HepG2 (cell line): ENCODE data around the gene MED13L.

Experiments used
- AKNA ChIP-seq: sonication (generic); formaldehyde crosslinking; IDR thresholded peaks from 2 replicates; pipeline ENCODE4 v1.4.0; 2020; ENCODE audit warnings: missing genetic modification reagents, borderline replicate concordance
- CBX5 ChIP-seq: sonication (generic); formaldehyde crosslinking; IDR thresholded peaks from 2 replicates; pipeline ENCODE4 v1.4.0; 2020; ENCODE audit warnings: missing genetic modification reagents, borderline replicate concordance
- CTCF ChIP-seq: sonication (generic); formaldehyde crosslinking; IDR thresholded peaks from 2 replicates; pipeline ENCODE4 v1.5.0; 2020; ENCODE audit warnings: mild to moderate bottlenecking, missing genetic modification reagents, moderate library complexity
- EED ChIP-seq: sonication (generic); formaldehyde crosslinking; IDR thresholded peaks from 2 replicates; pipeline ENCODE4 v1.5.0; 2020; ENCODE audit warnings: mild to moderate bottlenecking, missing genetic modification reagents
- HNRNPUL1 ChIP-seq: fragments of 200-400 bp; formaldehyde crosslinking; IDR thresholded peaks from 2 replicates; pipeline ENCODE4 v1.6.1; 2017; ENCODE audit warnings: low read depth, mild to moderate bottlenecking, low read length, moderate library complexity
- PAXIP1 ChIP-seq: sonication (generic); formaldehyde crosslinking; conservative IDR thresholded peaks from 2 replicates; pipeline ENCODE4 v1.4.0; 2020; ENCODE audit warnings: mild to moderate bottlenecking, missing genetic modification reagents, moderate library complexity
- USF2 ChIP-seq, 2 experiments: sonication (generic) in 1 of 2; formaldehyde crosslinking in 1 of 2; IDR thresholded peaks; 2 replicates each; pipeline versions ENCODE4 v1.5.1 to v1.6.1; 2011 to 2020; ENCODE audit warnings: borderline replicate concordance in 1 of 2, low read depth in 1 of 2, low read length in 1 of 2, mild to moderate bottlenecking in 1 of 2, missing genetic modification reagents in 1 of 2, moderate library complexity in 1 of 2
- ZBTB33 ChIP-seq: sonication (generic); formaldehyde crosslinking; IDR thresholded peaks from 2 replicates; pipeline ENCODE4 v1.4.0; 2020; ENCODE audit warnings: missing genetic modification reagents
- ZFP36 ChIP-seq: fragments of 150-350 bp; IDR thresholded peaks from 2 replicates; pipeline ENCODE4 v1.6.1; 2018; ENCODE audit warnings: borderline replicate concordance, low read length, low read depth; ENCODE audit not compliant: partially characterized antibody
- ZNF430 ChIP-seq: sonication (generic); formaldehyde crosslinking; IDR thresholded peaks from 2 replicates; pipeline ENCODE4 v1.9.0; 2021; ENCODE audit warnings: mild to moderate bottlenecking, missing genetic modification reagents
- ZNF775 ChIP-seq: sonication (generic); formaldehyde crosslinking; IDR thresholded peaks from 2 replicates; pipeline ENCODE4 v1.4.0; 2020; ENCODE audit warnings: missing genetic modification reagents, mild to moderate bottlenecking, moderate library complexity, borderline replicate concordance

- TF ChIP-seq CBX5 (CRISPR knock-in tag) (no peak), HNRNPUL1 (no peak), ZBTB33 (CRISPR knock-in tag) (no peak), ZFP36 (no peak), CTCF (CRISPR knock-in tag) (no peak), ZNF430 (CRISPR knock-in tag) (no peak), USF2 (IDR thresholded peaks at IDR 0.05; ENCODE audit: low read depth, low read length) (no peak), USF2 (CRISPR knock-in tag; IDR thresholded peaks at IDR 0.05; ENCODE audit: borderline replicate concordance) (no peak), EED (no peak), ZNF775 (no peak), PAXIP1 (CRISPR knock-in tag) (no peak), AKNA (CRISPR knock-in tag) (no peak)
These were observed 214.8 kb downstream of the MED13L start for GRCh38 chr12:116062698-116063097.
